Measurements from ENCODE around the gene SELENOO.

Gene SELENOO

DNA sequence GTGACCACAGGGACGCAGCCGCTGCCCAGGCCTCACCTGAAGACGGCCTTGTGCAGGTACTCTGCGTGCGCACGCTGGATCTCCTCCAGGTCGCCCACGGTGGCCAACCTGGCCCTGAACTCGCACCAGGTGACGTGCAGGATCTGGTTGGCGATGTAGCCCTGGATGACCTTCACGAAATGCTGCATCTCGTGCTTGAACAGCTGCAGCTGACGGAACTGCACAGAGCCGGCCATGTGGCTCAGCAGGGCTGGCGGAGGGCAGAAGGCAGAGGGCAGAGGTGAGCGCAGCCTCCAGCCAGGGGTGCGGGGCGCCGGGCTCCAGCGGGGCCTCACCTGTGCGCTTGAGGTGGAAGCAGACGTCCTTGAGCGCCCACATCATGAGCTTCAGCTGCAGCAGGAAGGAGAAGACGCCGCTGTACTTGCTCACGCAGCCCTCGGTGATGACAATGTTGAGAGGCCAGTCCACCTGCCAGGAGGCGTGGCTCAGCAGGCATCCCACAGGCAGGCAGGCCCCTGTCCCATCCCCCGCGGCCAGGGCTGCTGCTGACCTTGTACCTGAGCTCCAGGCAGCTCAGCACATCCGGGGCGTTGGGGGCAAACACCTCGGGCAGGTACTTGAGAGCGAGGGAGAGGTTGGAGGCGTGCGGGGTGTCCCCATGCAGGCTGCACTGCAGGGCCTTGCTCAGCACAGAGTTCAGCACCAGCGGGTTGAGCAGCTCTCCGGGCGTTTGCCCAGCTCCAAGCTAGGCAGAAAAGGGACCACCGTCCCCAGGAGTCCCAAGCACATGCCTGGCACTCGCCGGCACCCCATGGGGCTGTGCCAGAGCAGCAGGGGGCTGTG, 17.6 kb downstream of the SELENOO start:
- no peak for DNase-seq

GRCh38 chr22:50218996-50219727, 18.4 kb downstream of the SELENOO start:
- DNase-seq = peak; percentile 80

- DNase-seq = no peak
These were observed 19.2 kb downstream of the SELENOO start for GRCh38 chr22:50219800-50220602.

DNA sequence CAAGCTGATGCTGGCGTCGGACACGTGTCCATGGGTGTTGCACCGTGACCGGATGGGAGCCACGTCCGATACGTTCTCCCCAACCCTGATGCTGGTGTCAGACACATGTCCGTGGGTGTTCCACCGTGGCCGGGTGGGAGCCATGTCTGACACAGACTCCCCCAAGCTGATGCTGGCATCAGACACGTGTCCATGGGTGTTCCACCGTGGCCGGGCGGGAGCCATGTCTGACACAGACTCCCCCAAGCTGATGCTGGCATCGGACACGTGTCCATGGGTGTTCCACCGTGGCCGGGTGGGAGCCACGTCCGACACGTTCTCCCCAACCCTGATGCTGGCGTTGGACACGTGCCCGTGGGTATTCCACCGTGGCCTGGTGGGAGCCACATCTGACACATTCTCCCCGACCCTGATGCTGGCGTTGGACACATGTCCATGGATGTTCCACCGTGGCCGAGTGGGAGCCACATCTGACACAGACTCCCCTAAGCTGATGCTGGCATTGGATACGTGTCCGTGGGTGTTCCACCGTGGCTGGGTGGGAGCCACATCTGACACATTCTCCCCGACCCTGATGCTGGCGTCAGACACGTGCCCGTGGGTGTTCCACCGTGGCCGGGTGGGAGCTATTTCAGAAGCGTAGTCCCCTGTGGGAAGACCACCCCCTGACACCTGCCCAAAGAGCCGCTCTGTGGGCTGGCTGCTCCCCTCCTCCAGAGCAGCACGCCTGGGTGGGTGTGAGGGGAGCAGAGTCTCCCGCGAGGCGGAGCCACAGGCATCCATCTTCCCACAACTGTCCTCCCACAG, 20.0 kb downstream of the SELENOO start:
- no peak for DNase-seq

- no peak for DNase-seq
These were observed 20.8 kb downstream of the SELENOO start for GRCh38 chr22:50221410-50222300.

DNA sequence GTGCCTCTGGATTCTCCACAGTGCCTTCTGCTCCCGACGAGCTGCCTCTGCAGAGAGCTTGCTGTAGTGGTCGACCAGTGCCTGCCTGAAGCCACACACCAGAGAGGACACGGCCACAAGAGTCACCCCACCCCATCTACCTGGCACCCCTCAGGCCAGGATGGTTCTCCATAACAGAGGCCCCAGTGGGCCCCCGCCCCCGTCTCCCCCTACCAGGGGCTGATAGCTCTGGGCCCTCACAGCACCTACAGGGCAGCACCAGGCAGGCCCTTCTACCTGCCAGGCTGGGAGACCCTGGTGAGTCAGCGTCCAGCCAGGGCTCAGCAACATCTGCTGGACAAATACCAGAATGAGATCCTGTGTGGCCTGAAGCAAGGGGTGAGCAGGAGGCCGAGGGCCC, 21.7 kb downstream of the SELENOO start:
- no peak for DNase-seq

DNA sequence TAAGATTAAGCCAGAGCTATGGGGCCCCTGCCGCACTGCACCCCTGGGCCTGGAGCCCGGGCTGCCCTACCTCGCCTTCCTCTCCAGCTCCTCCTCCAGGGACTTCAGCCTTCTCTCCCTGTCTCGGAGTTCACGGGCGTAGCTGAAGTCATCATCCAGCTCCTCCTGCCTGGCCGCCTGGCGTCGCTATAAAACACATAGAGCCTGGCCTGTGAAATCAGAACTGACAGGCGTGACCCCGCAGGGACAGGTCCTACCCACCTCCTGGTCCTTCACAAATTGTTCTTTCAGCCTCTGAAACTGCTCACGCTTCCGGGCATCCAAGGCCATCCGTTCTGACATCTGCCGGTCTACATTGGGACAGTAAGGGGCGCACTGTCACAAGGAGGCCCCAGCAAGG, 23.3 kb downstream of the SELENOO start:
- no peak for DNase-seq

DNA sequence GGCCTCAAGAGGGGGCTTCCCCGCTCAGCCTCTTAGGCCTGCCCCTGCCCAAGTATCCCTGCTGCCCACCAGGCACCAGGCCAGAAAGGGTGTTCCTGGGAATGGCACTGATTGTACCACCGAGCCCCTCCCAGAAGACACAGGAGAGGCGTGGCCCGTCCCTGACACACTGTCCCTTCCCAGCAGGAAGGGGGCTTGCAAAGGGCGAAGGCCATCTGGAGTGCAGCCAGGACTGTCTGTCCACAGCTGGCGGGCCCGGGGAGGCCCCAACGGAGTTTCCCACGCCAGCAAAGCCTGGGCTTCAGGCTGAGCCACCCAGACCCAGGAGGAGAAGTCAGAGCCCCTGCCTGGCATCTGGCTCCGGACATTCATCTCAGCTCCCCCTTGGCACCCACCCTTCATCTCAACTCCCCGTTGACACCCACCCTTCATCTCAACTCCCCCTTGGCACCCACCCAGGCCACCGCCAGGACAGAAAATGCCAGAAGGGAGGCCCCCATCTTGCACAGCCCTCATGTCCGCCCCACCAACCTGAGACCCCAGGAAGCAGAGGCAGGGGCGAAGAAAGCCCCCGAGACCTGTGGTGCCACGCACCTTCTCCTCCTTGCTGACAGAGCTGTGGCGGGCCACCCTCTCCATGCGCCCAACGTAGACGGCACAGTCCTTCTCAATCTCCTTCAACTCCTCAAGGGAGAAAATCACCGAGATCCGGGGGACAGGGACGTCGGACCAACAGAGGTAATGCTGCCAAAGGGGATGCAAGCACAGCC, 24.6 kb downstream of the SELENOO start:
- DNase-seq = no peak

GRCh38 chr22:50226063-50226874, 25.5 kb downstream of the SELENOO start:
- DNase-seq = no peak

- DNase-seq = no peak
These were observed 26.0 kb downstream of the SELENOO start for GRCh38 chr22:50226875-50227165.

- DNase-seq = no peak
These were observed 26.9 kb downstream of the SELENOO start for GRCh38 chr22:50227579-50228215.

DNA sequence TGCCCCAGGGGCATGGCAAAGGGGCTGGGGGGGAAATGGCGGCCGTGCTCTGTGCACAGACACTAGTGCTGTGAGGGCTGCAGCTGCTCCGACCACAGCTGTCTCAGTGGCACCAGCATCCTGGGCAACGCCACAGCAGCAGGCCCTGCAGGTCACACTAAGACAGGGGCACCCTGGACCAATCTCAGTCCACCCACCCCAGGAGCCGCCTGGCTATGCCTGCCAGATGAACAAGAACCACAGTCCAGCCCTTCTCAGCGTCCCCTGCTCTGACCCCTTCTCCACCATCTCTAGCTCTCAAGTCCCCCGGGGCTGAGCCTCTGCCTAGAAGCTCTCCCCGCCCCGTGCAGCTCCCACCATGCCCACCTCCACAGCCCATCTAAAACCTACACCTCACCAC, 27.6 kb downstream of the SELENOO start:
- DNase-seq = no peak

DNA sequence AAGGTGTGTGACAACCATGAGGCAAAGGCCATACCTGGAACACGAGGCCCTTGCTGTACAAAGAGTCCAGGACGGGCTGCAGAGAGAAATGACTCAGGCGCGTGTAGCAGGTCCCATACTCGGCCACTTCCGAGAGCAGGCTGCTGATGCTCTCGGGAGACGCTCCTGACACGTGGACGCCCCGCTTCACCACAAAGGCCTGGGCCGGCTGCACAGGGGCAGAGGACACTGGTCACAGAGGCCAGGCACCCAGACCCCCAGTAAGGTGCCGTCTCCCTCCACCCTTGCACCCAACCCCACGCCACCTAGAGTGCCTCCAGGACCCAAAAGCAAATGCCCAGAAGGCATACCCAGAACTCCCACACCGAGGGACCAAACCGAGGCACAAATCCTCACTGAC, 28.6 kb downstream of the SELENOO start:
- DNase-seq = no peak

- no peak for DNase-seq
These were observed 31.8 kb downstream of the SELENOO start for GRCh38 chr22:50232481-50233151.

DNA sequence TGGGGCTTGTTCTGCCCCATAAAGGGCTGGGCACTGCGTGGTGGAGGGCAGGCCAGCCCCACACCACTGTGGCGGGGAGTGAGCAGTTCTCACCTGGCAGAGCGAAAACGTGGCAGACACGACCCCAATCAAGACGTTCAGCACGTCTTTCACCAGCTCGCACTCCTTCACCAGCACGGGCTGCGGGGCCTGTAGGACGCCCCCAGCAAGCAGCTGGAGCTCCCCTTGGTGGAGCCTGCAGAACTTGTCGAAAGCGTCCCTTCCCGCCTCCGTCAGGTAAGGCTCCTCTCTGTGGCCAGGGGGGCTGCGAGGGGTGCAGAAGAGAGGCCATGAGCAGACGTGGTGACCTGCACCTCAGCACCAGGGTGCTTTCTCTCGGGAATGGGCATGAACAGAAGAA, 32.4 kb downstream of the SELENOO start:
- DNase-seq = no peak

- DNase-seq = no peak
These were observed 36.1 kb downstream of the SELENOO start for GRCh38 chr22:50236731-50237409.

DNA sequence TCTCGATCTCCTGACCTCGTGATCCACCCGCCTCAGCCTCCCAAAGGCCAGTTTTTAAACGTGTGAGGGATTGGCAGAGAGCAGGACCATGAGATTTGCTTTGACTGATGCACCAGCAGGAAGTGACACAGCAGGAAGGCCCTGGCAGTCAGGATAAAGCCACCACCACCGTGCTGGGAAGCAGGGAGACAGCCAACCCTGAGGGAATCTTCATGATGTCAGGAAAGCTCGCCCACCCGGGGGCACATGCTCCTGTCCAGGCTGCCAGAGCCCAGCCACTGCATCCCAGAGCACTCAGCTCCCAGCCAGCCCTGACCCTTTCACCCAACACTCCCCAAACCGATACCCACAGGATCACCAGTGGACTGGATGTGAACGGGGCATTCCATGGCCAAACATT, 37.9 kb downstream of the SELENOO start:
- DNase-seq = no peak

DNA sequence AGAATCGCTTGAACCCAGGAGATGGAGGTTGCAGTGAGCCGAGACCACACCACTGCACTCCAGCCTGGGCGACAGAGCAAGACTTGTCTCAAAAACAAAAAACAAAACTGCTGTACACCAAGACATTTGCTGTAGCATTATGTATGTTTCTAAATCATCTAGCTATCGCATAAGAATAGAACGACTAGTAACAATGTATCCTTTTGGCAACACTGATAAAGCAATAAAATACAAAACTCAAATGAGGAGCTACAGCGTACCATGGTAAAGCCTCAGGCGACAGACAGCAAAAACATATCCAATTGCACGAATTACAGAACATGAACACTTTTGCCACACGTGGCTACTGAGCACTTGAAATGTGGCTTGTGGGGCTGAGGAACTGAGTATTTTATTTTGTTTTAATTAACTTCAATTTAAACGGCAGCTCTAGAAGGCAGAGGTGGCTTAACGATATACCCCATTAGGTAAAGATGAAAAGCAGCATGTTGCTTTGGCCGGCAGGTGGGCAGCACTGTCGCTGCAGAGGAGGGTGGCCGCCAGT, 41.7 kb downstream of the SELENOO start:
- no peak for DNase-seq
